AG04450 (cell line): Measurements from ENCODE around the gene NCDN. TPM values are rescaled to one million over a fixed set of nuclear protein-coding genes. Genes with fewer than 3 reads are reported as not detected.
"Not testable (repeated sequence)": the region's sequence is repeated elsewhere in the genome, so short reads cannot be mapped to it uniquely, and the experiment has no call there.

ENCODE experiments used
- CTCF ChIA-PET: fragments of 300-600, 350-600 bp; formaldehyde crosslinking; extraction: SDS; loops from one replicate; lab custom pipeline; 2022; ENCODE audit warnings: antibody characterized with exemption, inconsistent platforms; lab: Charles Lee
- POLR2A ChIA-PET: fragments of 350-600 bp; formaldehyde crosslinking; extraction: SDS; loops from one replicate; lab custom pipeline; 2021; ENCODE audit warnings: antibody characterized with exemption, inconsistent platforms; lab: Yijun Ruan, JAX
- DNase-seq: peaks from one replicate; pipeline ENCODE4 v3.0.0-alpha.2; 2011; ENCODE audit warnings: low read depth, low spot score
- H3K27ac ChIP-seq: one replicate; pipeline ENCODE4 v1.5.1; 2012; ENCODE audit warnings: low read depth, low read length, control low read depth
- H3K27me3 ChIP-seq: one replicate; pipeline ENCODE4 v1.6.0; 2012; ENCODE audit warnings: low read length; ENCODE audit not compliant: control insufficient read depth, insufficient read depth
- H3K4me3 ChIP-seq: 2 replicates; pipeline ENCODE4 v1.5.1; 2011; ENCODE audit warnings: mild to moderate bottlenecking, low read depth, low read length, control low read depth
- H3K9me3 ChIP-seq: 2 replicates; pipeline ENCODE4 v1.5.1; 2012; ENCODE audit warnings: low read length; ENCODE audit not compliant: control insufficient read depth, insufficient read depth
- CTCF ChIP-seq: IDR thresholded peaks from 2 replicates; pipeline ENCODE4 v1.5.1; 2011; ENCODE audit warnings: low read depth, low read length, control low read depth, inconsistent platforms
- polyA plus RNA-seq: library from polyadenylated mRNA; depleted of rRNA; stranded (reverse); fragments of >200 nt; gene quantifications from 2 replicates; pipeline ENCODE4 v1.2.3, GENCODE V29; 2011

Gene NCDN
- polyA plus RNA-seq, 1 experiment: 16.7 TPM

GRCh38 chr1:35585281-35585680 is 27.7 kb downstream of the NCDN start:
- POLR2A ChIA-PET: no interaction called here

GRCh38 chr1:35585805-35586204 is 28.2 kb downstream of the NCDN start:
- POLR2A ChIA-PET, H3K27me3 ChIP-seq, H3K4me3 ChIP-seq, H3K9me3 ChIP-seq, DNase-seq, H3K27ac ChIP-seq: not testable (repeated sequence)
- CTCF ChIA-PET: interaction anchor here (1.1 to 3.9 kb wide), 3 partner anchors 14 to 130 kb away, joined by 3 to 18 read pairs (median 10); partner anchors contain the start of gene TFAP2E

More at GRCh38 chr1:35585281-35585680, 27.7 kb downstream of the NCDN start:
- DNase-seq: no peak
- H3K27ac ChIP-seq: no peak overlapping the region
- no peaks in the 10 kb centered on the region for H3K9me3 ChIP-seq
- H3K27me3 ChIP-seq: no peaks in the 10 kb centered on the region
- no peak for TF ChIP-seq CTCF
- H3K4me3 ChIP-seq: no peak overlapping the region
- CTCF ChIA-PET: interaction anchor here (1.0 to 3.9 kb wide), 5 partner anchors 14 to 142 kb away, joined by 3 to 18 read pairs (median 6); partner anchors contain the start of gene TFAP2E

DNA sequence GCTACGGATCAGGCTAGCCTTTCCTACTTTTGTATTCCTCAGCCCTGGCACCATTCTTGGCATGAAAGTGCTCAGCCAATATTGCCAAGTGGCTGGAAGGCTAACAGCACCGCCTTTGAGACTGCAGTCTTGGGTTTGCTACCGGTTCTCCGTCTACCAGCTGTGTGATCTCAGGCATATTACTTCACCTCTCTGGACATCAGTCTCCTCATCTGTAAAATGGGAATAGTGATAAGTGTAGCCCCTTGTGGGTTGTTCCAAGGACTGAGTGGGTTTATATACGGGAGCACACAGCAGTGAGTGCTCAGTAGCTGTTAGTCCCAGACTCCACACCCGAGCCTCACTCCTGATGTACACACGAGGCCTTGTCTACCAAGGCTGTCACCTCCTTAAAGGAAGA is 29.2 kb downstream of the NCDN start:
- no peak for TF ChIP-seq CTCF
- POLR2A ChIA-PET: no interaction called here
- H3K9me3 ChIP-seq: no peaks in the 10 kb centered on the region
- H3K27ac ChIP-seq: no peak overlapping the region
- CTCF ChIA-PET: interaction anchor here (0.7 to 3.2 kb wide), 2 partner anchors 15 to 16 kb away, joined by 6 to 10 read pairs; partner anchors contain the start of gene TFAP2E
- no peaks in the 10 kb centered on the region for H3K27me3 ChIP-seq
- H3K4me3 ChIP-seq: no peak overlapping the region
- no peak for DNase-seq

- no peak for DNase-seq
- Histone ChIP-seq H3K27me3 (no peaks in the 10 kb centered on the region), H3K4me3 (no peak overlapping the region), H3K27ac (no peak overlapping the region), H3K9me3 (no peaks in the 10 kb centered on the region)
- POLR2A ChIA-PET: no interaction called here
- no peak for TF ChIP-seq CTCF
- CTCF ChIA-PET: interaction anchor here (0.7 kb wide), 1 partner anchor 17 kb away, joined by 6 read pairs; no protein-coding TSS in a partner anchor
Measured at GRCh38 chr1:35587736-35588135, 30.1 kb downstream of the NCDN start.

DNA sequence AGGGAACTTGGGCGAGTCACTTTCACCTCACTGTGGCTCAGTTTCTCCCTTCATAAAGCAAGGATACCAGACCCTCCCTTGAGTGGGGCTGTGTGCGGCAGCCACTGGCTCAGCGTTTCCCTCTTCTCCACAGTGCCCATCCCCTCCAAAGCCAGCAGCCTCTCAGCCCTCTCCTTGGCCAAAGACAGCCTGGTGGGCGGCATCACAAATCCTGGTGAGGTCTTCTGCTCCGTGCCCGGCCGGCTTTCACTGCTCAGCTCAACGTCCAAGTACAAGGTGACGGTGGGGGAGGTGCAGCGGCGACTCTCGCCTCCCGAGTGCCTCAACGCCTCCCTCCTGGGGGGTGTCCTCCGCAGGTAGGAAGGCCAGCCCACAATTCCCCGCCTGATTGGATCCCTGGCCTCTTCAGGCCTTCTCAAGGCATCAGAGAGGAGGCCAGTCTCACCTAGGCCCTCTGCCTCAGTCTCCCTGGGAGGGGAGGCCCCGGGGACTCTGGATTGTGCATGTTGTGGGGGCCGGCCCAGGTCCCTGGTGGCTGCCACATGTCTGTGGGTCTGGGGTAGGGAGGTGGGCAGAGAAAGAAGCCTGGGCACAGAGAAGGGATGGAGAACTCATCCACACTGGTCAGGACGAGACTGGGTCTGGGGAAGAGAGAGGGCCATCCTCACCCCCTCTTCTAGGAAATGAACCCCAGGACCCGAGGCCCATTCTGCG is 30.8 kb downstream of the NCDN start:
- POLR2A ChIA-PET: no interaction called here
- no peak for DNase-seq
- H3K9me3 ChIP-seq: no peaks in the 10 kb centered on the region
- CTCF ChIA-PET: no interaction called here
- TF ChIP-seq CTCF: no peak
- no peaks in the 10 kb centered on the region for H3K27me3 ChIP-seq
- H3K4me3 ChIP-seq: no peak overlapping the region
- no peak overlapping the region for H3K27ac ChIP-seq
